ENCODE results near the gene TTC9. TPM values are rescaled to one million over a fixed set of nuclear protein-coding genes. Genes with fewer than 3 reads are reported as not detected.

The TTC9 gene
- total RNA-seq, 1 donor from 2014 or later: 11.1 TPM

- intact Hi-C loops (cut with DNase I): no loop called here
- DNase-seq (ENCODE audit: low spot score) (no peak), ATAC-seq (no peak)
Measured at GRCh38 chr14:70706177-70706576, 64.5 kb downstream of the TTC9 start.

GRCh38 chr14:70707138-70708038, 65.7 kb downstream of the TTC9 start:
- ATAC-seq (no peak), DNase-seq (ENCODE audit: low spot score) (no peak)

GRCh38 chr14:70708717-70709570, 67.2 kb downstream of the TTC9 start:
- intact Hi-C loops (cut with DNase I): no loop called here
- DNase-seq (ENCODE audit: low spot score) (no peak), ATAC-seq (no peak)

More at GRCh38 chr14:70707138-70708038, 65.7 kb downstream of the TTC9 start:
- intact Hi-C loops (cut with DNase I): no loop called here

- intact Hi-C loops (cut with DNase I): no loop called here
- no peak for ATAC-seq
- DNase-seq (ENCODE audit: low spot score): no peak
Measured at GRCh38 chr14:70709726-70710382, 68.1 kb downstream of the TTC9 start.

DNA sequence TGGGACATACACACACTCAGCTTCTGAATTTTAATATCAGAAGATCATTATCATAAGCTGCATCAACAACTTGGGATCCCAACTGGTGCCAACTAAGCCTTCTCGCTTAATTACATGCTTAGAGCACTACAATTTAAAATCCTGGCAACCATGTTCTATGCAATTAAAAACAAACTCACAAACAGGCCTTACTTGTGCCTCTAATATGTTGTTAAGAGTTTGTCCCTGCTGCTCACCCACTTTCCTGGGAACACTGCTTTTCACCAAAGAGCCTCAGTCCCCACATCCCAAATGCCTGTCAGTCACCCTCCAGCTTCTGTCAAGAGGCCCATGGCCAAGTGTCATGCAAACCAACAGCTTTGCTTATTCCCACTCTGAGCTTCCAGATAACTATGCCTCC, 69.7 kb downstream of the TTC9 start:
- no peak for DNase-seq (ENCODE audit: low spot score)
- no peak for ATAC-seq
- intact Hi-C loops (cut with DNase I): no loop called here

GRCh38 chr14:70713096-70713495, 71.4 kb downstream of the TTC9 start:
- DNase-seq (ENCODE audit: low spot score) (no peak), ATAC-seq (no peak)
- intact Hi-C loops (cut with DNase I): no loop called here

- intact Hi-C loops (cut with DNase I): no loop called here
- no peak for ATAC-seq
- no peak for DNase-seq (ENCODE audit: low spot score)
Measured at GRCh38 chr14:70713511-70713916, 71.8 kb downstream of the TTC9 start.

DNA sequence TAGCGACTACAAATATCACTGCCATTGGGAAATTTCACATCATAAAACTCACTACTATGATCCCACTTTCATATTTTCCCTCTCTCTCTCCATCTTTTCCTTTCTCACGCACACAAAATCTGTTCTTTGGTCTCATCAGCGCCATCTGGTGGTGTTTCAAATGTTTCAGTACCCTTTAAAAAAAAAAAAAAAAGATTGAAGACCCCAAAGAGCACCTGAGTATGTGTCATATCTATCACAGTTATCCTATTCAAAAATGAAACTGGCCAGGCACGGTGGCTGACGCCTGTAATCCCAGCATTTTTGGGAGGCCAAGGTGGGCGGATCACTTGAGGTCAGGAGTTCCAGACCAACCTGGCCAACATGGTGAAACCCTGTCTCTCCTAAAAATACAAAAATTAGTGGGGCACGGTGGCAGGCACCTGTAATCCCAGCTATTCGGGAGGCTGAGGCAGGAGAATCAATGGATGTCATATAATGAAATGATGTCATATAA, 72.4 kb downstream of the TTC9 start:
- DNase-seq (ENCODE audit: low spot score) (no peak), ATAC-seq (peak; percentile 32)
- intact Hi-C loops (cut with DNase I): no loop called here

DNA sequence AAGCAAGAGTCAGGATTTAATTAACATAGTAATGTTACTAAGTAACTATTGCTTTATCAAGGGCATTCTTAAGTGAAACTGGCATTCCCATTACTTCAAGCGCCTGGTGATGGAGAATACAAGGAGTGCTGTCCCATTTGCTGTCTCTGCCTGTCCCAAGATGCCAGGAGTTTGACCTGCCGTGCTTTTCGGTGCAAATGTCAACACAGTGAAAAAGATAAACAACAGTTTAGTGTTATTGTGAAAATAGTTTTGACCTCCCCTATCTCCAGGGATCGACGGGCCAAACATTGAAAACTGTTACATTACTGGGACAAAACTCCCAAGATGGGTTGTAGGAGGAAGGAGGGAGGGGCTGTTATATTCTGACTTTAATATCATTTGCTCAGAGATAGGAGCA, 74.8 kb downstream of the TTC9 start:
- ATAC-seq: no peak
- intact Hi-C loops (cut with DNase I): loop anchor here (5.0 kb wide), 1 partner anchor 94 kb away; no protein-coding TSS in a partner anchor
- no peak for DNase-seq (ENCODE audit: low spot score)

DNA sequence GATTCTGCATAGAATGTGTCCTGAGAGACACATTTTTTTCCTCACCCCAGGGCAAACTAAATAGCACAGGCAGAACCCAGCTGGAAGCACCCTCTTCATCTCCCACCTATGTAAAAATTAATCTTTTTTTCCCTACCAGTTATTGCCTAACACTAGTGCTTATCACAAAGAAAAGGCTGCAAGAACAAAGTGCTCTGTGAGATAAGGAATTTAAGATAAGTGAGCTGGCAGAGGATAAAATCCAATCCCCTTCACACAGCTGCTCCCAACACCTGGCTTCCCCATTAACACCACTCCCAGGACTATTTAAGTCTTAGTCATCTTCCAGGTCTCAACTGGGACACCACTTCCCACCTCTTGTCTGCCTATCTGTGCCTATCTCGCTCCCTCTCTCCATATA, 75.2 kb downstream of the TTC9 start:
- no peak for ATAC-seq
- intact Hi-C loops (cut with DNase I): loop anchor here (5.0 kb wide), 1 partner anchor 95 kb away; no protein-coding TSS in a partner anchor
- no peak for DNase-seq (ENCODE audit: low spot score)

DNA sequence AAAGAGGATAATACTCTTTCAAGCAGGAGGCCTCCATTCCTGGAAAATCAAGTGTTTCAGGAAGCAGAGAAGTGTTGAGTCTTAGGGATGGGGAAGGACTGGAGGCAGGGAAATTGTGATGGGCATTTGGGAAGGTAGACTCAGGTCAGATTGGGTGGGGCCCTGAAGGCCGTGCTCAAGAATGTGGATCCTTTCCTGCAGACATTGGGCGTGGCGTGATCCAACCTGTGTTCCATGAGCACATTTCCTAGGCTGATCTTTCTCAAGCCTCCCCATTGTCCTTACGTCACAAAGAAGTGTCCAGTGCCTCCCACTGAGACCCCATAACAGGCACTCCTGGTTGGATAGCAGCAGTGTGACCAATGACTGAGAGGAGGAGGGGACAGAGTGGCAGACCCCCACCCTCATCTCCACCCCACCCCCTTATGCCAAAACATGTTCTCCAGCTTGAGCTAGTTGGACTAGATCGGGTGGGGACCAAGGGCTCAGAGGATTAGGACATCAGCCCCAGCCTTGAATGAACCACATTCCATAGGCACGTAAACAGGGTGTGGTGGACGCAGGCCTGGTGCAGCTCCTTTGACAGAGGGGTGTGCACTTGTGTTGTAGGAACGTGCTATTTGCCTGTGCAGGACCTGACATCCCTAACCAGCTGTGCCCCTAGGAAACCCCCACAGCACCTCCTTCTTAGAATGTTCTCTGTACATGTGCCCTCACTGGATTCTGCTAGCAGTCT, 76.8 kb downstream of the TTC9 start:
- intact Hi-C loops (cut with DNase I): loop anchor here (5.0 kb wide), 1 partner anchor 96 kb away; no protein-coding TSS in a partner anchor
- no peak for ATAC-seq
- DNase-seq (ENCODE audit: low spot score): no peak

DNA sequence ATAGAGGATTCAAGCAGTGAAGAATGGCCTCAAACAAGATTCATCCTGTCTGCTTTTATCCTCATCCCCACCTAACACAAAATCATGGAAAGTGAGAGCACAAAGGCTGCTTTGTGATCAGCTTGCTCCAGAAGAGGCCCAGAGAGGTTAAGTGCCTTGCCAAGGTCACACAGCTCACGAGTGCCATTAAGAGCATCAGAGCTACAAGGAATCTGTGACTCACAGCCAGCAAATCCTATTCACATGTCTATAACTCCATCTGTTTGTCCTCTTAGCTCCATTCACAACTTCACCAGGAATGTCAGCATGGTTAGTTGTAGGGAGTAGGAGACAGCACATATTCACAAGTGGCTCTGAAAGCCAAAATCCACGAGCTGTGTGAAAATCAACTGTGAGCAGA, 79.8 kb downstream of the TTC9 start:
- DNase-seq (ENCODE audit: low spot score) (no peak), ATAC-seq (no peak)
- intact Hi-C loops (cut with DNase I): no loop called here

DNA sequence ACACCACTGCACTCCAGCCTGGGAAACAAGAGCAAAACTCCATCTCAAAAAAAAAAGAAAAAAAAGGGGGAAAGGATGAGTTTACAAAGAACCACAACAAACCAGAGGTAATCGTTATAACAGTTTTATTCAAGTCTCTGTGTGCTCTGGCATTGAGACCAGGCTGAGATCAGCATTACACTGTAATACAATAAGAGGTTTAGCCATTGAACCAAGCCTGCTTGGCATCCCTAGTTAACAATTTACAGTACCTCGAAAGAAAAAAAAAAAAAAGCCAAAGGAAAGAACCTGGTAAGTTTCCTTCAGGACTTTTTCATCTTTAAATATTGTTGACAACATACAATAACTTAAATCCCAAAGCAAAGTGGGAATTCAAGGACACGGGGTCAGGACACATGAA, 80.7 kb downstream of the TTC9 start:
- no peak for DNase-seq (ENCODE audit: low spot score)
- no peak for ATAC-seq
- intact Hi-C loops (cut with DNase I): no loop called here

GRCh38 chr14:70723276-70723675, 81.6 kb downstream of the TTC9 start:
- no peak for ATAC-seq
- no peak for DNase-seq (ENCODE audit: low spot score)
- intact Hi-C loops (cut with DNase I): no loop called here

DNA sequence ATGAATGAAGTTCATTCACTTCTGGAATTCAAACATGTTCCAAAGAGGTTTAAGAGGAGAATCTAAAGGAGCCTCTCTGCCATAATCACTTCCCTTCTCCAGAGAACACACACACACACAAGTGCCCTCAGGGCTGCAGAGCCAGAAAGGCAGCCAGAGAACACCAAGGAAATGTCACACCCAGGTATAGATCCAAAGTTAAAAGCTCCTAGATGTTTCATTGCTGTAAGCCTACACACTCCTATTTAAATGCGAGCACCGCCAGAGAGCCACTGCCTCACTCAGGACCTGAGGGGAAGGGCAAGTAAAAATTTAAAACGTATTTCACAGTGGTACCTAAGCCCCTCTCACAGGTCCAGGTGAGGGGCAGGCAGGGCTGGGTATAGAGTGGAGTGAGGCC, 82.4 kb downstream of the TTC9 start:
- no peak for DNase-seq (ENCODE audit: low spot score)
- no peak for ATAC-seq
- intact Hi-C loops (cut with DNase I): no loop called here

- intact Hi-C loops (cut with DNase I): no loop called here
- no peak for ATAC-seq
- DNase-seq (ENCODE audit: low spot score): no peak
Measured at GRCh38 chr14:70724944-70725343, 83.2 kb downstream of the TTC9 start.

Data from sciatic nerve (tissue), 2 donors.